ENCODE measurements around the gene LSM11.
A peak's percentile ranks its signal among the peaks of the same experiment; 100 is the strongest.
"Not testable (repeated sequence)": the region's sequence is repeated elsewhere in the genome, so short reads cannot be mapped to it uniquely, and the experiment has no call there.

The LSM11 gene

GRCh38 chr5:157743163-157744050 lies at the start of gene LSM11:
TSS of gene LSM11 (plus strand) at chr5:157743712. CDS start at chr5:157743751, 39 bp downstream.
- DNase-seq: peak; percentile 97

- not testable (repeated sequence) for DNase-seq
Measured at GRCh38 chr5:157693816-157694215, 49.7 kb upstream of the LSM11 start.

GRCh38 chr5:157696154-157696553 lies 47.4 kb upstream of the LSM11 start:
- DNase-seq: not testable (repeated sequence)

GRCh38 chr5:157698674-157699073 lies 44.8 kb upstream of the LSM11 start:
- DNase-seq: not testable (repeated sequence)

GRCh38 chr5:157703736-157704135 lies 39.8 kb upstream of the LSM11 start:
- DNase-seq: no peak

- DNase-seq: no peak
Measured at GRCh38 chr5:157708866-157709265, 34.6 kb upstream of the LSM11 start.

- no peak for DNase-seq
Measured at GRCh38 chr5:157709346-157709745, 34.2 kb upstream of the LSM11 start.

- DNase-seq: no peak
Measured at GRCh38 chr5:157710431-157710830, 33.1 kb upstream of the LSM11 start.

- DNase-seq: no peak
Measured at GRCh38 chr5:157710882-157711281, 32.6 kb upstream of the LSM11 start.

- no peak for DNase-seq
Measured at GRCh38 chr5:157713830-157714595, 29.5 kb upstream of the LSM11 start.

- DNase-seq: no peak
Measured at GRCh38 chr5:157714596-157714864, 29.0 kb upstream of the LSM11 start.

GRCh38 chr5:157718519-157718918 lies 25.0 kb upstream of the LSM11 start:
- no peak for DNase-seq

GRCh38 chr5:157719245-157719644 lies 24.3 kb upstream of the LSM11 start:
- no peak for DNase-seq

GRCh38 chr5:157721159-157721558 lies 22.4 kb upstream of the LSM11 start:
- no peak for DNase-seq

- DNase-seq: not testable (repeated sequence)
Measured at GRCh38 chr5:157722895-157723294, 20.6 kb upstream of the LSM11 start.

GRCh38 chr5:157726607-157727006 lies 16.9 kb upstream of the LSM11 start:
- DNase-seq: not testable (repeated sequence)

- DNase-seq: not testable (repeated sequence)
Measured at GRCh38 chr5:157727858-157728257, 15.7 kb upstream of the LSM11 start.

- no peak for DNase-seq
Measured at GRCh38 chr5:157729858-157730257, 13.7 kb upstream of the LSM11 start.

GRCh38 chr5:157730900-157731271 lies 12.6 kb upstream of the LSM11 start:
- no peak for DNase-seq

GRCh38 chr5:157731272-157732129 lies 12.0 kb upstream of the LSM11 start, which contains the start of gene THG1L:
TSS of gene THG1L (plus strand) at chr5:157731420. CDS start at chr5:157731441, 21 bp downstream.
- DNase-seq: peak; percentile 99

- DNase-seq: no peak
Measured at GRCh38 chr5:157732130-157732514, 11.4 kb upstream of the LSM11 start.

- no peak for DNase-seq
Measured at GRCh38 chr5:157732596-157733262, 10.8 kb upstream of the LSM11 start.

- DNase-seq: no peak
Measured at GRCh38 chr5:157734436-157734835, 9.1 kb upstream of the LSM11 start.
